Neural crest cell (in vitro differentiated cells): ENCODE results near the gene MKRN3. TPM values are rescaled to one million over a fixed set of nuclear protein-coding genes. Genes with fewer than 3 reads are reported as not detected.

Experiments
- DNase-seq: peaks from one replicate; pipeline ENCODE4 v3.0.0; 2021; ENCODE audit warnings: low read depth, mixed read lengths, low spot score
- H3K27ac Mint-ChIP-seq: one replicate; pipeline ENCODE4 v1.8.0; 2021; ENCODE audit warnings: mild to moderate bottlenecking, mixed read lengths; ENCODE audit not compliant: unreplicated experiment
- H3K27me3 Mint-ChIP-seq: 2 replicates; pipeline ENCODE4 v1.8.0; 2021; ENCODE audit warnings: low read depth, mild to moderate bottlenecking, mixed read lengths
- H3K36me3 Mint-ChIP-seq: 2 replicates; pipeline ENCODE4 v1.8.0; 2021; ENCODE audit warnings: low read depth, mild to moderate bottlenecking, mixed read lengths
- H3K4me1 Mint-ChIP-seq: 2 replicates; pipeline ENCODE4 v1.8.0; 2021; ENCODE audit warnings: mixed read lengths
- H3K4me3 Mint-ChIP-seq: one replicate; pipeline ENCODE4 v1.8.0; 2021; ENCODE audit warnings: mild to moderate bottlenecking, mixed read lengths
- H3K9me3 Mint-ChIP-seq: 2 replicates; pipeline ENCODE4 v1.8.0; 2021; ENCODE audit warnings: mixed read lengths
- total RNA-seq: library from RNA; stranded (reverse); gene quantifications from 2 replicates; pipeline ENCODE4 v1.2.1, GENCODE V29; 2021
- TF ChIP-seq, protein P1 (sequence below): fragments of 200-600 bp; sonication (generic); conservative IDR thresholded peaks from 2 replicates; pipeline ENCODE4 v1.5.0; 2021; ENCODE audit warnings: antibody characterized with exemption, mild to moderate bottlenecking

The MKRN3 gene
- total RNA-seq, 1 donor from 2014 or later: 3.8 TPM

DNA sequence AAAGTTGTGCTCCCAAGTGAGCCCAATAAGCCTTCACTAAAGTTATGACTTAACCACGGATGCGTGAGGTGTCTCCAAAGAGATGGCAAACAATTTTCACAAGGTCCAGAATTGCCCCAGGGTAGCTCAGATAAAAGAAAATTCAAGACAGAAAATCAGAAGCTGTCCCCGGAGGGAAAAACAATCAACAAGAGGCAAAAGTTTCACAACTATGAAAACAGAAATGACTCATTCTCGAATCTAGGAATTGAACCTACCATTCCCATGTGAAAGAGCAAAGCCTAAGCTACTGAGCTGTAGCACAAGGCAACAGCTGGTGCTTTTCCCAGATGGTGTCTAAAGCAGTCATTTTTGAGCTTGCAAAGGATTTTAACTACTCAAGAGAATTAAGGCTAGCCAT, 33.5 kb upstream of the MKRN3 start:
- Mint-ChIP-seq H3K4me3 (no peak overlapping the region), H3K27ac (no peak overlapping the region), H3K27me3 (no peaks in the 10 kb centered on the region), H3K9me3 (peaks cover 9% of the 10 kb centered on the region), H3K4me1 (no peaks in the 10 kb centered on the region), H3K36me3 (peaks cover 2% of the 10 kb centered on the region)
- no peak for DNase-seq
- TF ChIP-seq, protein P1, sequence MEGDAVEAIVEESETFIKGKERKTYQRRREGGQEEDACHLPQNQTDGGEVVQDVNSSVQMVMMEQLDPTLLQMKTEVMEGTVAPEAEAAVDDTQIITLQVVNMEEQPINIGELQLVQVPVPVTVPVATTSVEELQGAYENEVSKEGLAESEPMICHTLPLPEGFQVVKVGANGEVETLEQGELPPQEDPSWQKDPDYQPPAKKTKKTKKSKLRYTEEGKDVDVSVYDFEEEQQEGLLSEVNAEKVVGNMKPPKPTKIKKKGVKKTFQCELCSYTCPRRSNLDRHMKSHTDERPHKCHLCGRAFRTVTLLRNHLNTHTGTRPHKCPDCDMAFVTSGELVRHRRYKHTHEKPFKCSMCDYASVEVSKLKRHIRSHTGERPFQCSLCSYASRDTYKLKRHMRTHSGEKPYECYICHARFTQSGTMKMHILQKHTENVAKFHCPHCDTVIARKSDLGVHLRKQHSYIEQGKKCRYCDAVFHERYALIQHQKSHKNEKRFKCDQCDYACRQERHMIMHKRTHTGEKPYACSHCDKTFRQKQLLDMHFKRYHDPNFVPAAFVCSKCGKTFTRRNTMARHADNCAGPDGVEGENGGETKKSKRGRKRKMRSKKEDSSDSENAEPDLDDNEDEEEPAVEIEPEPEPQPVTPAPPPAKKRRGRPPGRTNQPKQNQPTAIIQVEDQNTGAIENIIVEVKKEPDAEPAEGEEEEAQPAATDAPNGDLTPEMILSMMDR: no peak

DNA sequence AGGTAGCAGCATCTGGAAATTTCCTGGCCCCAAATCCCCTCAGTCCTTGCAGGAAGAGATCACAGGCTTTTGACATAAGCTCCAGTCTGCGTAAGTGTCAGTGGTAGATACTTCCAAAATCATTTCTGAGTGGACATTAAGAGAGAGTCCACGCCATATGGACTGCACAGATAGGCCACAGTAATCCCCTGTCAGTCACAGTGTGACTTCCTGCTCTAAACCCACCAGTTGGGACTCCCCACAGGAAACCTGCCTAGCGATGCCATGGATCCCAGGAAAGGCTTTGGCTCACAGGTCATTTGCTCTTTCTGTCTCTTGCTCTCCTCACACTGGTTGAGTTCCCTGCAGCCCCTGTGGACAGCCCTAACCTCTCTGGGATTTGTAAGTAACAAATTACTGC, 28.8 kb upstream of the MKRN3 start:
- TF ChIP-seq, protein P1: no peak
- DNase-seq: no peak
- Mint-ChIP-seq H3K4me1 (peaks cover 12% of the 10 kb centered on the region), H3K9me3 (peaks cover 8% of the 10 kb centered on the region), H3K27me3 (no peaks in the 10 kb centered on the region), H3K27ac (no peak overlapping the region), H3K36me3 (peaks cover 2% of the 10 kb centered on the region), H3K4me3 (no peak overlapping the region)

DNA sequence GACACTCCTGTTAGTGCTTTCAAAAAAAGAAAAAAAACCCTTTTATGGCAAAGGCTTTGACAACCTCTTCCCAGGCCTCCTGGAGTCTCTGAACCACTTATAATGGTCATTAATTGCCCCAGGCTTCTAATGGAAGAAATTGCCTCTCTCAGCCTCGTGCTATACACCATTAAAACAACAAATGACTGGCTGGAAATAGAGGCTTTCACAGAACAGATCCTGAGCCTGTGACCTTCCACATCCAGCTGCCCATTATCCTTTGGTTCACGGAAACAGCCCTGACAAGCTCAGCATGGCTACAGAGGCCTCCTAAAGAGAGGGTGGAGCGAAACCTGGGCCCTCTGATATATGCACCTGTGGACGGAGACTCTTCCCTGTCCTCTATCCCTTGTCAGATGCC, 26.8 kb upstream of the MKRN3 start:
- Mint-ChIP-seq H3K4me3 (no peak overlapping the region), H3K36me3 (peaks cover 2% of the 10 kb centered on the region), H3K27ac (no peak overlapping the region), H3K9me3 (peaks cover 12% of the 10 kb centered on the region), H3K27me3 (no peaks in the 10 kb centered on the region), H3K4me1 (peaks cover 12% of the 10 kb centered on the region)
- TF ChIP-seq, protein P1: no peak
- no peak for DNase-seq

DNA sequence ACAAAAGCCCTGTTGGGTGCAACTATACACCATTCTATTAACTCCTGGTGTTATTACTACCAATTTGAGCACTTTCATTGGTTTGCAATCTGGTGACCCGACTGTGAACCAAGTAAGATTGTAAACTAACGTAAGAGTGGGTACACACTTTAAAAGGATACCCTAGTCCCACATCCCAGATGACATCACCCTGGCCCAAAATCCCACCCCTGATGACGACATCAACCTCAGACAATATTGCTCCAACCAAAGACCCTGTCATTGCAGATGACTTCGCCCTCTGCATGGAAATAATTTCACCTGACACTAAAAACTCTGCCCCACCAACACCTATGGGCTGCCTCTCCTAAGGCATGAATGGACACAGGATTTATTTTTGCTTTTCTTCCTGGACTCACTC, 25.6 kb upstream of the MKRN3 start:
- no peak overlapping the region for H3K4me3 Mint-ChIP-seq
- TF ChIP-seq, protein P1: no peak
- no peaks in the 10 kb centered on the region for H3K27me3 Mint-ChIP-seq
- peaks cover 12% of the 10 kb centered on the region for H3K4me1 Mint-ChIP-seq
- DNase-seq: no peak
- H3K36me3 Mint-ChIP-seq: no peaks in the 10 kb centered on the region
- H3K27ac Mint-ChIP-seq: no peak overlapping the region
- peaks cover 10% of the 10 kb centered on the region for H3K9me3 Mint-ChIP-seq

- no peak overlapping the region for H3K27ac Mint-ChIP-seq
- peaks cover 4% of the 10 kb centered on the region for H3K9me3 Mint-ChIP-seq
- no peak for DNase-seq
- H3K27me3 Mint-ChIP-seq: no peaks in the 10 kb centered on the region
- H3K36me3 Mint-ChIP-seq: no peaks in the 10 kb centered on the region
- H3K4me1 Mint-ChIP-seq: peaks cover 9% of the 10 kb centered on the region
- H3K4me3 Mint-ChIP-seq: no peak overlapping the region
- TF ChIP-seq, protein P1: no peak
Observed at GRCh38 chr15:23546158-23546557, 19.3 kb upstream of the MKRN3 start.

DNA sequence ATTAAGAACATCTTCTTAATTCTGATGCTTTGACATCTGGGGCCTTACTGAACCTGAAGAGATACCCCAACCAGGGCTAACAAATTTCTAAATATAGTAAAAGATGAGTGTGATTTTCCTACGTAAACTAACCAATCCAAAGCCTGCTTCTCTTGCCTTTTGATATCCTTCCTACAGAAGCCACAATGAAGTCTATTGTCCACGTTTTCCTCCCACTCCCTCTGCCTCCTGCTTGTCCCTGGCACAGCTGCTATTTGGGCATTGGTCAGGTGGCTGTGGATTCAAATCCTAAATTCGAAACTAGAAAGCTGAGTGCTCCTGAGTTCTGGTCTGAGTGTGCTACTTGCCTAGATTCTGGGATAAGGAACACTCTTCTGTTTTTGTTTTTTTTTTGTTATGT, 17.4 kb upstream of the MKRN3 start:
- peaks cover 9% of the 10 kb centered on the region for H3K4me1 Mint-ChIP-seq
- H3K27ac Mint-ChIP-seq: no peak overlapping the region
- H3K4me3 Mint-ChIP-seq: no peak overlapping the region
- H3K36me3 Mint-ChIP-seq: no peaks in the 10 kb centered on the region
- TF ChIP-seq, protein P1: no peak
- peaks cover 3% of the 10 kb centered on the region for H3K9me3 Mint-ChIP-seq
- DNase-seq: no peak
- H3K27me3 Mint-ChIP-seq: no peaks in the 10 kb centered on the region
